ENCODE measurements around the gene ACCSL.
A peak's percentile ranks its signal among the peaks of the same experiment; 100 is the strongest.

ACCSL gene

DNA sequence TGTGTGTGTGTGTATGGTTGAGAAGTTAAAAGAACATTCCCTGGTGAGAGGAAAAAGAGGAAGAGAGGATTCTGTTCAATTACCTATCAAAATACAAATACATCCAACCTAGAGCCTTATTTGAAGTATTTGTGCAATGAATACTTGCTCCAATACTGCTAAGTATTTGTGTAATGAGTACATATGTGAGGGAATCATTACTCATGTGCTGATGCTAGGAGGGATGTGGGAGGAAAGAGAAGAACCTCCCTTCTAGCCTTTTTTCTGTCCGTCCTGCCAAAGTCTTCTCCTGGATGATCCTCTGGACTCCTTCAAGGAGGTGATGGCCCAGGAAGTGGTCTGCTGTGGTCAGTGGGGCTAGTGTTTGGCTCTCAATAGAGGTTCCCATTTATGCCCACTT is 36.0 kb upstream of the ACCSL start:
- H3K9me3 ChIP-seq (ENCODE audit: severe bottlenecking), result no peaks in the 10 kb centered on the region
- DNase-seq (ENCODE audit: low spot score), result no peak
- H3K4me1 ChIP-seq (ENCODE audit: insufficient read depth, poor library complexity, severe bottlenecking), result no peaks in the 10 kb centered on the region
- H3K4me3 ChIP-seq (ENCODE audit: severe bottlenecking), result no peak overlapping the region
- no peak overlapping the region for H3K27ac ChIP-seq (ENCODE audit: poor library complexity, severe bottlenecking)
- TF ChIP-seq, protein P1, sequence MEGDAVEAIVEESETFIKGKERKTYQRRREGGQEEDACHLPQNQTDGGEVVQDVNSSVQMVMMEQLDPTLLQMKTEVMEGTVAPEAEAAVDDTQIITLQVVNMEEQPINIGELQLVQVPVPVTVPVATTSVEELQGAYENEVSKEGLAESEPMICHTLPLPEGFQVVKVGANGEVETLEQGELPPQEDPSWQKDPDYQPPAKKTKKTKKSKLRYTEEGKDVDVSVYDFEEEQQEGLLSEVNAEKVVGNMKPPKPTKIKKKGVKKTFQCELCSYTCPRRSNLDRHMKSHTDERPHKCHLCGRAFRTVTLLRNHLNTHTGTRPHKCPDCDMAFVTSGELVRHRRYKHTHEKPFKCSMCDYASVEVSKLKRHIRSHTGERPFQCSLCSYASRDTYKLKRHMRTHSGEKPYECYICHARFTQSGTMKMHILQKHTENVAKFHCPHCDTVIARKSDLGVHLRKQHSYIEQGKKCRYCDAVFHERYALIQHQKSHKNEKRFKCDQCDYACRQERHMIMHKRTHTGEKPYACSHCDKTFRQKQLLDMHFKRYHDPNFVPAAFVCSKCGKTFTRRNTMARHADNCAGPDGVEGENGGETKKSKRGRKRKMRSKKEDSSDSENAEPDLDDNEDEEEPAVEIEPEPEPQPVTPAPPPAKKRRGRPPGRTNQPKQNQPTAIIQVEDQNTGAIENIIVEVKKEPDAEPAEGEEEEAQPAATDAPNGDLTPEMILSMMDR (IDR thresholded peaks at IDR 0.05; ENCODE audit: poor library complexity, severe bottlenecking), result no peak
- ATAC-seq (ENCODE audit: low read depth), result 0 out of 3 replicates have a peak, but pooled peaks have one; percentile 38
- no peaks in the 10 kb centered on the region for H3K27me3 ChIP-seq (ENCODE audit: insufficient read depth, poor library complexity, severe bottlenecking)
- H3K36me3 ChIP-seq (ENCODE audit: low read depth), result no peaks in the 10 kb centered on the region

DNA sequence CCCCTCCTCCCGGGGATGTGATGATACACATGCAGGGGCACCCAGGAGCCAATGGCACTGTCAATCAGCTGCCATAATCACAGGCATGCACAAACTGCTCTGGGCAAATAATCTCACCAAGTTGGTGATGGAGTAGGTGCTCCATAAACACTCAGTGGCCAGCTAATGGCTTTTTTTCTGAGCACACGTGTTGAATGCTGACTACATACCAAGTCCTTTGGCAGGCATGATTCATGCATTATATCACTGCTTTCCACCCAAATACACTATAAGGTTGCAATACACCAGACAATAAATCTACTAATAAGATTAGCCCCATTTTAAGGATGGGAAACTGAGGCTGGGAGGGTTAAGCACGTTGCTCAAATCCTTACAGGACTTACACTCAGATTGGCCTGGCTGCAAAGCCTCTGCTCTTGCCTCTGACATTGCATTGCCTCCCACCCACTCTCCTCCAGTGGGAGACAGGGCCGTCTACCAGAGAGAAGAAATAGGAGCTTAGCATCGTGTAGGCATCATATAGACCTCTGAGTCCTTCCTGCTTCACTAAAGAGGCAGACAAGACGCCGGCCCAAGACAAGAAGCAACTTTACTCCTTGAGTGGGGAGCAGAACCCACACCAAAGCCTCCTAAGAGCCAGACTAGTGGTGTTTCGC is 32.7 kb upstream of the ACCSL start:
- TF ChIP-seq, protein P1 (IDR thresholded peaks at IDR 0.05; ENCODE audit: poor library complexity, severe bottlenecking), result no peak
- ATAC-seq (ENCODE audit: low read depth) (no peak), DNase-seq (ENCODE audit: low spot score) (no peak)
- Histone ChIP-seq H3K4me3 (ENCODE audit: severe bottlenecking) (no peak overlapping the region), H3K27ac (ENCODE audit: poor library complexity, severe bottlenecking) (no peak overlapping the region), H3K9me3 (ENCODE audit: severe bottlenecking) (no peaks in the 10 kb centered on the region), H3K36me3 (ENCODE audit: low read depth) (no peaks in the 10 kb centered on the region), H3K4me1 (ENCODE audit: insufficient read depth, poor library complexity, severe bottlenecking) (no peaks in the 10 kb centered on the region), H3K27me3 (ENCODE audit: insufficient read depth, poor library complexity, severe bottlenecking) (peaks cover 4% of the 10 kb centered on the region)

DNA sequence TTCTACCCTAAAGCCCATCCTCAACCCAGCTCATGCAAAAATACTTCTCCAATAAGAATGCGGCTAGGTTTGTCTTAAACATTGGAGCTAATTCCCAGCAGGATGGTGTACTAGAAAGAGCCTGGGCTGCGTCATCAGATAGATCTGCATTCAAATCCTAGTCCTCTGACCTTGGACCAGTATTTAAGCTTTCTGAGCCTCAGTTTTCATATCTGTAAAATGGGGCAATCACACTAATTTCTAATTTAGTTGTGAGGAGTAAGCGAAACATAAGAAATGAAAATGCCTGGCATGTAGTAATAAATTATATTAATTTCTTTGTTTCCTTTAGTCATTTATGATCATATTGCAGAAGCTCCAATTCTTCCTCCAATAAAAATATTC is 32.2 kb upstream of the ACCSL start:
- H3K4me1 ChIP-seq (ENCODE audit: insufficient read depth, poor library complexity, severe bottlenecking), result no peaks in the 10 kb centered on the region
- H3K36me3 ChIP-seq (ENCODE audit: low read depth), result no peaks in the 10 kb centered on the region
- TF ChIP-seq, protein P1 (IDR thresholded peaks at IDR 0.05; ENCODE audit: poor library complexity, severe bottlenecking), result no peak

DNA sequence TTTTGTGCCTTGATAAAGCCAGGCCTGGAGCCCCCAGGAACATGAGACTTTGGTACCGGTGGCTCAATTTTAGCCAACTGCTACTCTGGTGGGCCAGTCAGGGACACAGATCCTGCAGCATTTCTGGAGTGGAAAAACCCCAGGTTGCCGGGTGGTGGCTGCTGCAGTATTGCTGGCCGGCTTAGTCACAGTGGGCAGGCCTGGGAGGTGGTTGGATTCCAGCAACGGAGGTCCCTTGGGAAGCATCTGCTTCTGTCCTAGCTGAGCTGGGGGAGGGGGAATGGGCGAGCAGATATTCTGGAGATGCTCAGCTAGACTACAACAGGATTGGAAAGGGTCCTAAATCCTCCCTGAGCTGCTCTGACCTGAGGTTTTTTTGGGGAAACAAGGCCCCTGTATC is 31.6 kb upstream of the ACCSL start:
- Histone ChIP-seq H3K4me3 (ENCODE audit: severe bottlenecking) (no peak overlapping the region), H3K27ac (ENCODE audit: poor library complexity, severe bottlenecking) (no peak overlapping the region), H3K36me3 (ENCODE audit: low read depth) (no peaks in the 10 kb centered on the region), H3K4me1 (ENCODE audit: insufficient read depth, poor library complexity, severe bottlenecking) (no peaks in the 10 kb centered on the region), H3K9me3 (ENCODE audit: severe bottlenecking) (no peaks in the 10 kb centered on the region), H3K27me3 (ENCODE audit: insufficient read depth, poor library complexity, severe bottlenecking) (peaks cover 4% of the 10 kb centered on the region)
- ATAC-seq (ENCODE audit: low read depth) (no peak), DNase-seq (ENCODE audit: low spot score) (no peak)
- TF ChIP-seq, protein P1 (IDR thresholded peaks at IDR 0.05; ENCODE audit: poor library complexity, severe bottlenecking), result no peak

More for the DNA sequence above, 32.2 kb upstream of the ACCSL start:
- Histone ChIP-seq H3K27me3 (ENCODE audit: insufficient read depth, poor library complexity, severe bottlenecking) (peaks cover 4% of the 10 kb centered on the region), H3K27ac (ENCODE audit: poor library complexity, severe bottlenecking) (no peak overlapping the region), H3K9me3 (ENCODE audit: severe bottlenecking) (no peaks in the 10 kb centered on the region), H3K4me3 (ENCODE audit: severe bottlenecking) (no peak overlapping the region)
- DNase-seq (ENCODE audit: low spot score), result no peak
- ATAC-seq (ENCODE audit: low read depth), result no peak

Data from RWPE2 (cell line).